Mesenchymal stem cell (in vitro differentiated cells and primary cell): ENCODE results near the gene TTLL11.

ENCODE experiments used
- DNase-seq: peaks from one replicate; pipeline ENCODE4 v3.0.0-alpha.2; 2013
- H2AFZ ChIP-seq: one replicate; pipeline ENCODE4 v1.6.1; 2013; ENCODE audit warnings: low read depth, mild to moderate bottlenecking, control low read depth, inconsistent platforms, low read length, moderate library complexity
- H2AK5ac ChIP-seq: 2 replicates; pipeline ENCODE4 v1.6.1; 2013; ENCODE audit warnings: low read length, moderate library complexity, mild to moderate bottlenecking, inconsistent platforms; ENCODE audit not compliant: severe bottlenecking
- H2BK120ac ChIP-seq: one replicate; pipeline ENCODE4 v1.6.1; 2013; ENCODE audit warnings: low read depth, mild to moderate bottlenecking, inconsistent platforms, low read length, moderate library complexity
- H2BK12ac ChIP-seq, 2 experiments: one replicate each; pipeline ENCODE4 v1.6.1; 2013; ENCODE audit warnings: inconsistent platforms in 2 of 2, low read length in 2 of 2, mild to moderate bottlenecking in 2 of 2, moderate library complexity in 2 of 2, control low read depth in 1 of 2
- H2BK15ac ChIP-seq: one replicate; pipeline ENCODE4 v1.6.1; 2013; ENCODE audit warnings: mild to moderate bottlenecking, low read depth, inconsistent platforms; ENCODE audit not compliant: poor library complexity, severe bottlenecking
- H2BK5ac ChIP-seq: 2 replicates; pipeline ENCODE4 v1.6.1; 2013; ENCODE audit warnings: low read depth, mild to moderate bottlenecking, low read length, control low read depth, inconsistent platforms; ENCODE audit not compliant: poor library complexity, severe bottlenecking
- H3K14ac ChIP-seq, 2 experiments: one replicate each; pipeline ENCODE4 v1.6.1; 2013; ENCODE audit warnings: inconsistent platforms in 2 of 2, low read length in 2 of 2, control low read depth in 1 of 2, mild to moderate bottlenecking in 1 of 2, moderate library complexity in 1 of 2
- H3K18ac ChIP-seq, 2 experiments: one replicate each; pipeline ENCODE4 v1.6.1; 2013; ENCODE audit warnings: inconsistent platforms in 2 of 2, low read length in 2 of 2, control low read depth in 1 of 2, low read depth in 1 of 2, mild to moderate bottlenecking in 1 of 2
- H3K23ac ChIP-seq, 2 experiments: one replicate each; pipeline ENCODE4 v1.6.1; 2013; ENCODE audit warnings: inconsistent platforms in 2 of 2, low read length in 2 of 2, mild to moderate bottlenecking in 2 of 2, moderate library complexity in 2 of 2, control low read depth in 1 of 2
- H3K27ac ChIP-seq: 2 replicates; pipeline ENCODE4 v1.5.1; 2013; ENCODE audit warnings: mild to moderate bottlenecking, moderate library complexity, low read length, control low read depth, inconsistent platforms; ENCODE audit not compliant: poor library complexity, severe bottlenecking
- H3K27me3 ChIP-seq, 2 experiments: 2 replicates each; pipeline versions ENCODE4 v1.6.1 to v1.7.0; 2013; ENCODE audit warnings: low read length in 2 of 2, mild to moderate bottlenecking in 2 of 2, moderate library complexity in 2 of 2, control low read depth in 1 of 2, inconsistent platforms in 1 of 2; ENCODE audit not compliant: control insufficient read depth in 1 of 2, insufficient read depth in 1 of 2
- H3K36me3 ChIP-seq, 2 experiments: 2 replicates each; pipeline versions ENCODE4 v1.6.1 to v1.7.0; 2013; ENCODE audit warnings: low read length in 2 of 2, control low read depth in 1 of 2, inconsistent platforms in 1 of 2, low read depth in 1 of 2, mild to moderate bottlenecking in 1 of 2; ENCODE audit not compliant: insufficient read depth in 2 of 2, control insufficient read depth in 1 of 2
- H3K4ac ChIP-seq, 2 experiments: one replicate each; pipeline ENCODE4 v1.6.1; 2013; ENCODE audit warnings: inconsistent platforms in 2 of 2, low read length in 2 of 2, mild to moderate bottlenecking in 2 of 2, moderate library complexity in 2 of 2, control low read depth in 1 of 2, low read depth in 1 of 2
- H3K4me1 ChIP-seq: 2 replicates; pipeline ENCODE4 v1.6.1; 2013; ENCODE audit warnings: low read depth, low read length, control low read depth; ENCODE audit not compliant: control insufficient read depth, insufficient read depth
- H3K4me2 ChIP-seq: 2 replicates; pipeline ENCODE4 v1.6.1; 2013; ENCODE audit warnings: low read length, mild to moderate bottlenecking, inconsistent platforms; ENCODE audit not compliant: poor library complexity, severe bottlenecking
- H3K4me3 ChIP-seq, 2 experiments: 2 replicates each; pipeline versions ENCODE4 v1.5.1 to v1.7.0; 2013; ENCODE audit warnings: low read length in 2 of 2, mild to moderate bottlenecking in 2 of 2, control low read depth in 1 of 2, low read depth in 1 of 2; ENCODE audit not compliant: insufficient read depth in 1 of 2
- H3K79me1 ChIP-seq: replicated peaks from 2 replicates; pipeline ENCODE4 v1.6.1; 2013; ENCODE audit warnings: mild to moderate bottlenecking, control low read depth, low read length, inconsistent platforms; ENCODE audit not compliant: poor library complexity, severe bottlenecking
- H3K9ac ChIP-seq: 2 replicates; pipeline ENCODE4 v1.7.0; 2013; ENCODE audit warnings: mild to moderate bottlenecking, low read length, moderate library complexity
- H3K9me3 ChIP-seq: 2 replicates; pipeline ENCODE4 v1.7.0; 2013; ENCODE audit warnings: mild to moderate bottlenecking, low read length; ENCODE audit not compliant: control insufficient read depth
- H4K8ac ChIP-seq: one replicate; pipeline ENCODE4 v1.6.1; 2013; ENCODE audit warnings: inconsistent platforms, mild to moderate bottlenecking, low read length, moderate library complexity
- H4K91ac ChIP-seq: one replicate; pipeline ENCODE4 v1.6.1; 2013; ENCODE audit warnings: mild to moderate bottlenecking, low read length, inconsistent platforms
- WGBS: methylation state at CpG from one replicate; pipeline ENCODE4 v1.1.7; 2013; ENCODE audit warnings: mixed read lengths; 5-methylcytosine and 5-hydroxymethylcytosine counted together

TTLL11 gene

GRCh38 chr9:122065923-122066629, 27.0 kb downstream of the TTLL11 start:
- no peak overlapping the region for H3K14ac ChIP-seq
- no peak overlapping the region for H3K4me2 ChIP-seq
- H4K8ac ChIP-seq = no peak overlapping the region
- no peak overlapping the region for H2BK120ac ChIP-seq
- no peak overlapping the region for H4K91ac ChIP-seq
- no peak overlapping the region for H2AK5ac ChIP-seq
- 65% methylated on average over 2 of the region's 2 CpGs for WGBS
- no peak overlapping the region for H2BK15ac ChIP-seq
- no peak overlapping the region for H2BK5ac ChIP-seq
- no peaks in the 10 kb centered on the region for H3K9me3 ChIP-seq
- no peak overlapping the region for H3K23ac ChIP-seq
- H2AFZ ChIP-seq = no peak overlapping the region
- H3K4me1 ChIP-seq = no peaks in the 10 kb centered on the region
- H3K36me3 ChIP-seq = no peaks in the 10 kb centered on the region
- no peak overlapping the region for H2BK12ac ChIP-seq
- no peak overlapping the region for H3K4me3 ChIP-seq
- no peak overlapping the region for H3K4ac ChIP-seq
- H3K27ac ChIP-seq = no peak overlapping the region
- DNase-seq = no peak
- peaks cover 19% of the 10 kb centered on the region for H3K79me1 ChIP-seq
- H3K18ac ChIP-seq = no peak overlapping the region
- H3K9ac ChIP-seq = no peak overlapping the region
- no peaks in the 10 kb centered on the region for H3K27me3 ChIP-seq

DNA sequence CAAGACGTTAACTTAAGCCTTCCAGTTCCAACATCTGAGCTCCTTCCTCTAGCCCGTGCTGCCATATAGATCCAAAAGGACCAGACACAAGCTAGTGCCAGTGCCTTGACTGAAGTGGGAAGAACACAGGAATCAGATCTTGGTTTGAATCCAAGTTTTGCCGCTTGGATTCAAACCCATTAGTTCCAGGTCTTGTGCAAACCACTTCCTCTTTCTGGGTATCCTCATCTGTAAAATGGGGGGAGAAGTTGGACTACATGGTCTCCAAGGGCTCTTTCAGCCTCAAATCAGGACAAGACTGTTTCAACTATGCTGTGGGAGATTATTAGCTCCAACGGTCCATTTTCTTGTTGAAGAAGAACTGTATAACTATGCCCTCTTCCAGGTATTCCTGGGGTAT, 32.6 kb downstream of the TTLL11 start:
- Histone ChIP-seq H2BK12ac (no peak overlapping the region), H3K36me3 (peaks cover 0 to 5% of the 10 kb centered on the region in 2 experiments), H2BK120ac (no peak overlapping the region), H2BK5ac (no peak overlapping the region), H3K18ac (no peak overlapping the region), H2BK15ac (no peak overlapping the region), H3K79me1 (peaks cover 20% of the 10 kb centered on the region), H3K14ac (no peak overlapping the region), H2AK5ac (no peak overlapping the region), H3K4me3 (no peak overlapping the region), H2AFZ (no peak overlapping the region), H3K4me2 (no peak overlapping the region), H3K27ac (no peak overlapping the region), H3K9me3 (no peaks in the 10 kb centered on the region), H3K23ac (no peak overlapping the region), H4K8ac (no peak overlapping the region), H3K27me3 (no peaks in the 10 kb centered on the region), H3K9ac (no peak overlapping the region), H3K4ac (no peak overlapping the region), H4K91ac (no peak overlapping the region), H3K4me1 (peaks cover 2% of the 10 kb centered on the region)
- no peak for DNase-seq
- WGBS = 94% methylated on average over 4 of the region's 4 CpGs

GRCh38 chr9:122059955-122060324, 33.2 kb downstream of the TTLL11 start:
- WGBS = 83% methylated on average over 1 of the region's 1 CpG
- H3K36me3 ChIP-seq = peaks cover 0 to 5% of the 10 kb centered on the region in 2 experiments
- H4K91ac ChIP-seq = no peak overlapping the region
- no peak overlapping the region for H2AK5ac ChIP-seq
- H3K27ac ChIP-seq = no peak overlapping the region
- no peak overlapping the region for H2BK120ac ChIP-seq
- H2BK15ac ChIP-seq = no peak overlapping the region
- no peak overlapping the region for H2AFZ ChIP-seq
- no peak overlapping the region for H3K4me2 ChIP-seq
- peaks cover 20% of the 10 kb centered on the region for H3K79me1 ChIP-seq
- H3K18ac ChIP-seq = no peak overlapping the region
- no peak overlapping the region for H3K9ac ChIP-seq
- H3K4me3 ChIP-seq = no peak overlapping the region
- DNase-seq = no peak
- H3K4me1 ChIP-seq = peaks cover 2% of the 10 kb centered on the region
- H3K14ac ChIP-seq = no peak overlapping the region
- no peak overlapping the region for H2BK5ac ChIP-seq
- H3K27me3 ChIP-seq = no peaks in the 10 kb centered on the region
- no peak overlapping the region for H3K23ac ChIP-seq
- H2BK12ac ChIP-seq = no peak overlapping the region
- no peaks in the 10 kb centered on the region for H3K9me3 ChIP-seq
- H3K4ac ChIP-seq = no peak overlapping the region
- H4K8ac ChIP-seq = no peak overlapping the region

- no peak overlapping the region for H2BK5ac ChIP-seq
- H2BK12ac ChIP-seq = no peak overlapping the region
- H3K14ac ChIP-seq = no peak overlapping the region
- no peak overlapping the region for H3K9ac ChIP-seq
- no peak overlapping the region for H3K23ac ChIP-seq
- H3K36me3 ChIP-seq = peaks cover 0 to 5% of the 10 kb centered on the region in 2 experiments
- H4K91ac ChIP-seq = no peak overlapping the region
- H3K4me1 ChIP-seq = peaks cover 2% of the 10 kb centered on the region
- H2AK5ac ChIP-seq = no peak overlapping the region
- H3K18ac ChIP-seq = no peak overlapping the region
- WGBS = 88% methylated on average over 9 of the region's 9 CpGs
- H3K4ac ChIP-seq = no peak overlapping the region
- H3K4me3 ChIP-seq = no peak overlapping the region
- no peak overlapping the region for H3K4me2 ChIP-seq
- no peak overlapping the region for H2BK15ac ChIP-seq
- no peak overlapping the region for H2AFZ ChIP-seq
- peaks cover 20% of the 10 kb centered on the region for H3K79me1 ChIP-seq
- no peak overlapping the region for H4K8ac ChIP-seq
- DNase-seq = no peak
- no peak overlapping the region for H2BK120ac ChIP-seq
- H3K27me3 ChIP-seq = no peaks in the 10 kb centered on the region
- H3K27ac ChIP-seq = no peak overlapping the region
- H3K9me3 ChIP-seq = no peaks in the 10 kb centered on the region
Measured at GRCh38 chr9:122059214-122059954, 33.7 kb downstream of the TTLL11 start.
